Mucosa of gallbladder (tissue), 1 donor: Measurements from ENCODE around the gene VSTM2A. TPM values are rescaled to one million over a fixed set of nuclear protein-coding genes. Genes with fewer than 3 reads are reported as not detected.

ENCODE experiments used
- total RNA-seq: library from RNA; stranded (reverse); gene quantifications from one replicate; pipeline ENCODE4 v1.2.1, GENCODE V29; 2021
- donor health status: DM: no; HTN: no; CAD: no.

Gene VSTM2A
- total RNA-seq, 1 donor from 2014 or later = 0.72 TPM

Other genes starting within 250 kb of the VSTM2A start
- gene SEC61G, start 216.8 kb downstream of the VSTM2A start, total RNA-seq = 91.8 TPM